C4-2B (cell line): ENCODE data around the gene CYP2W1.

Source experiments
- ZFX ChIP-seq: fragments of 450-650 bp; IDR thresholded peaks from 2 replicates; pipeline ENCODE4 v1.6.1; 2017
- TF ChIP-seq, protein P1 (sequence below): fragments of 450-650 bp; conservative IDR thresholded peaks from 2 replicates; pipeline ENCODE4 v1.5.1; 2017; ENCODE audit warnings: mild to moderate bottlenecking

DNA sequence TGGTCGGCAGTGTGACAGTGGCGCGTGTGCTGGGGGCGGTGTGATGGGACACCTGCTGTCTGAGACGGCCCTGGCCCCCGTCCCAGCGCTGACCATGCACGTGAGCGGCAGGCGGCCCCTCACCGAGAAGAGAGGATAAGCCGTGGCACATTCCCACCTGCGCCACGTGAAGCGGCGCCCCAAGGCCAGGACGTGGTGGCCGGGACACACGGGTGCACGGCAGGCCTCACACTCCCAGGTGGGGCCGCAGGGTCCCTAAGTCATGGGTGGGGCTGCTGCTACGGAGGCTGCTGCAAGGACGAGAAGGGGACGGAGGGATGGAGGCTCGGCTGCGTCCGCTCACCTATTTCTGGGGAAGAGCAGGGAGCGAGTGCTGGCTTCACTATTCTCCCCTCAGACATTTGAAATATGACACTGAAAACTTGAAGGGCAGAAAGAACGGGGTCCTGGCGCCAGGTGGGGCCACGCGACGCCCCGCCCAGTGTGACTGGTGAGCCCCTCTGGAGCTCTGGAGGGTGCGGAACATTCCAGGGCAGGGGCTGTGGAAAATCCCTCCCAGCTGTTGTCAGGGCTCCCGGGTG lies 7.5 kb downstream of the CYP2W1 start:
- no peak for TF ChIP-seq ZFX
- TF ChIP-seq, protein P1, sequence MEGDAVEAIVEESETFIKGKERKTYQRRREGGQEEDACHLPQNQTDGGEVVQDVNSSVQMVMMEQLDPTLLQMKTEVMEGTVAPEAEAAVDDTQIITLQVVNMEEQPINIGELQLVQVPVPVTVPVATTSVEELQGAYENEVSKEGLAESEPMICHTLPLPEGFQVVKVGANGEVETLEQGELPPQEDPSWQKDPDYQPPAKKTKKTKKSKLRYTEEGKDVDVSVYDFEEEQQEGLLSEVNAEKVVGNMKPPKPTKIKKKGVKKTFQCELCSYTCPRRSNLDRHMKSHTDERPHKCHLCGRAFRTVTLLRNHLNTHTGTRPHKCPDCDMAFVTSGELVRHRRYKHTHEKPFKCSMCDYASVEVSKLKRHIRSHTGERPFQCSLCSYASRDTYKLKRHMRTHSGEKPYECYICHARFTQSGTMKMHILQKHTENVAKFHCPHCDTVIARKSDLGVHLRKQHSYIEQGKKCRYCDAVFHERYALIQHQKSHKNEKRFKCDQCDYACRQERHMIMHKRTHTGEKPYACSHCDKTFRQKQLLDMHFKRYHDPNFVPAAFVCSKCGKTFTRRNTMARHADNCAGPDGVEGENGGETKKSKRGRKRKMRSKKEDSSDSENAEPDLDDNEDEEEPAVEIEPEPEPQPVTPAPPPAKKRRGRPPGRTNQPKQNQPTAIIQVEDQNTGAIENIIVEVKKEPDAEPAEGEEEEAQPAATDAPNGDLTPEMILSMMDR: no peak
